ENCODE measurements around the gene ZNF398.

The ZNF398 gene

DNA sequence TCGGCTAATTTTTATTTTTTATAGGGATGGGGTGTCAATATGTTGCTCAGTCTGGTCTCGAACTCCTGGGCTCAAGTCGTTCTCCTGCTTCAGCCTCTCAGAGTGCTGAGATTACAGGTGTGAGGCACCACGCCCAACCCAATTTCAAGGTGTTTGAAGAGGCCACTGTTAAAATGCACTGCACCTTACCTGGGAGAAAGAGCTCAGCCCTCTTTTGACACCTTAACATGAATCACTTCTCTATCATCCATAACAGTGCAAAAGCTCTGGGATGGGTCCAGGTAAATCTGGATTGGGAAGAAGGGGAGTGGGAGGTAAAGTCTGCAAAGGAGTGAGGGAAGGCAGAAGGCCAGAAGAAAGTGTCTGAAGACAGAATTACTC, 47.5 kb downstream of the ZNF398 start:
- no peak for TF ChIP-seq EZH2phosphoT487 (conservative IDR thresholded peaks at IDR 0.05; ENCODE audit: low read length)
- TF ChIP-seq, protein P1, sequence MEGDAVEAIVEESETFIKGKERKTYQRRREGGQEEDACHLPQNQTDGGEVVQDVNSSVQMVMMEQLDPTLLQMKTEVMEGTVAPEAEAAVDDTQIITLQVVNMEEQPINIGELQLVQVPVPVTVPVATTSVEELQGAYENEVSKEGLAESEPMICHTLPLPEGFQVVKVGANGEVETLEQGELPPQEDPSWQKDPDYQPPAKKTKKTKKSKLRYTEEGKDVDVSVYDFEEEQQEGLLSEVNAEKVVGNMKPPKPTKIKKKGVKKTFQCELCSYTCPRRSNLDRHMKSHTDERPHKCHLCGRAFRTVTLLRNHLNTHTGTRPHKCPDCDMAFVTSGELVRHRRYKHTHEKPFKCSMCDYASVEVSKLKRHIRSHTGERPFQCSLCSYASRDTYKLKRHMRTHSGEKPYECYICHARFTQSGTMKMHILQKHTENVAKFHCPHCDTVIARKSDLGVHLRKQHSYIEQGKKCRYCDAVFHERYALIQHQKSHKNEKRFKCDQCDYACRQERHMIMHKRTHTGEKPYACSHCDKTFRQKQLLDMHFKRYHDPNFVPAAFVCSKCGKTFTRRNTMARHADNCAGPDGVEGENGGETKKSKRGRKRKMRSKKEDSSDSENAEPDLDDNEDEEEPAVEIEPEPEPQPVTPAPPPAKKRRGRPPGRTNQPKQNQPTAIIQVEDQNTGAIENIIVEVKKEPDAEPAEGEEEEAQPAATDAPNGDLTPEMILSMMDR (IDR thresholded peaks at IDR 0.05; ENCODE audit: insufficient read depth, low read length, poor library complexity, severe bottlenecking): no peak
- Histone ChIP-seq H2AFZ (ENCODE audit: low read depth, low read length, severe bottlenecking) (peak overlapping the region; percentile 97), H3K36me3 (ENCODE audit: low read length) (no peaks in the 10 kb centered on the region), H3K9me3 (ENCODE audit: insufficient read depth, low read length) (no peaks in the 10 kb centered on the region), H4K20me1 (ENCODE audit: low read depth, low read length) (no peaks in the 10 kb centered on the region), H3K4me3 (ENCODE audit: insufficient read depth, low read length, poor library complexity, severe bottlenecking) (peak overlapping the region; percentile 87), H3K79me2 (ENCODE audit: insufficient read depth, low read length) (peaks cover 21% of the 10 kb centered on the region; the same call in 1 of the 2 replicates), H3K27me3 (ENCODE audit: low read length) (no peaks in the 10 kb centered on the region), H3K4me2 (ENCODE audit: low read depth, low read length, poor library complexity, severe bottlenecking) (peak overlapping the region; percentile 70), H3K27ac (ENCODE audit: low read depth, low read length) (no peak overlapping the region), H3K9ac (ENCODE audit: low read length) (peak overlapping the region; percentile 74), H3K9me2 (replicated peaks; ENCODE audit: insufficient read depth, low read length) (no peaks in the 10 kb centered on the region), H3F3A (ENCODE audit: insufficient read depth) (peaks cover 8% of the 10 kb centered on the region; the same call in 1 of the 2 replicates)

DNA sequence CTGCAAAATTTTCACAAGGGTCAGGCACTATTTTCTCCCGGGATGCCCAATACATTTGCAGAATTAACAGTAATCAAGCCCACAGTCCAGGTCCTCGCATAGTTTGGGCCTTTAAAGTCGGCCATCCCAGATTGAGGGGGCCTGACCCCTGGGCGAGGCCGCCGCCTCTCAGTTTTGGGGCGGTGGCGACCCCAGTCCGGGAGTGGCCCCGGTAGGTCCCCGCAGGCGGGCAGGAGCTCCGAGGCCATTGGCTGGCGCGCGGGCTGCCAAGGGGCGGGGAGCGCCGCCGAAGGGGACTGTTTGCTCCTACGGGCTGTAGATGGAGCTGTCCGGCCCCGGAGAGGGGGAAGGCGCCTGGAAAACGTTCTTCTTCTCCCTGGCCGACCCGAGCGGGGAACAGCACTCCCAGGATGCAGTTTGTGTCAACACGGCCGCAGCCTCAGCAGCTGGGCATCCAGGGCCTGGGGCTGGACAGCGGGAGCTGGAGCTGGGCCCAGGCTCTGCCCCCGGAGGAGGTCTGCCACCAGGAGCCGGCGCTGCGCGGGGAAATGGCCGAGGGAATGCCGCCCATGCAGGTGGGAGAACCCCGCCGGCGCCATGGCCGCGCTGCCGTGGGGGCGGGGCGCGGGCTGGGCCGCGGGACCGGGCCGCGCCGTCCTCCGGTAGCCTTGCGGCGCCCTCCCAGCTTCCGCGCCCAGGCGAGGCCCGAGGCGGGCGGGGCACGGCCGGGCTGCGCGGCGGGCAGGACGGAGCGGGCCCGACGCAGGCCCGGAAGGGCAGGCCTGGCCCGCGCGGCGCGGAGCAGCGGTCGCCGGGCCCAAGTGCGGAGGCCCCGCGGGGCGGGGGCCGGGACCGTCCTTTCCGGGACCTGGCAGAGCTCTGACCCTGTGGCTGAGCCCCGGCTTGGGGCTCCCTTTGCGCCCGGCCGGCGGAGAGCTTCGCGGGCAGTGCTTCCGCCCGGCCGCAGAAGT, 48.2 kb downstream of the ZNF398 start, which contains the start of gene ZNF282:
ZNF282 (plus strand) TSS at position 367 of the 971 bp plus-strand sequence; CDS start at position 411, 44 bp downstream.
- Histone ChIP-seq H3F3A (ENCODE audit: insufficient read depth) (peaks cover 8% of the 10 kb centered on the region; the same call in 1 of the 2 replicates), H3K9ac (ENCODE audit: low read length) (peak within 1 kb of the TSS; percentile 74)

GRCh38 chr7:149196151-149196704, 49.0 kb downstream of the ZNF398 start:
- H3F3A ChIP-seq (ENCODE audit: insufficient read depth): peaks cover 8% of the 10 kb centered on the region; the same call in 1 of the 2 replicates
- no peaks in the 10 kb centered on the region for H3K9me2 ChIP-seq (replicated peaks; ENCODE audit: insufficient read depth, low read length)
- H3K36me3 ChIP-seq (ENCODE audit: low read length): 0 out of 2 replicates have a peak, but pooled peaks cover 3% of the 10 kb centered on the region
- no peak for TF ChIP-seq EZH2phosphoT487 (conservative IDR thresholded peaks at IDR 0.05; ENCODE audit: low read length)
- TF ChIP-seq, protein P1 (IDR thresholded peaks at IDR 0.05; ENCODE audit: insufficient read depth, low read length, poor library complexity, severe bottlenecking): no peak
- peak overlapping the region; percentile 87 for H3K4me3 ChIP-seq (ENCODE audit: insufficient read depth, low read length, poor library complexity, severe bottlenecking)
- H3K79me2 ChIP-seq (ENCODE audit: insufficient read depth, low read length): peaks cover 21% of the 10 kb centered on the region; the same call in 1 of the 2 replicates
- no peaks in the 10 kb centered on the region for H3K27me3 ChIP-seq (ENCODE audit: low read length)
- peak overlapping the region; percentile 24 for H2AFZ ChIP-seq (ENCODE audit: low read depth, low read length, severe bottlenecking)
- no peaks in the 10 kb centered on the region for H3K9me3 ChIP-seq (ENCODE audit: insufficient read depth, low read length)
- H3K4me2 ChIP-seq (ENCODE audit: low read depth, low read length, poor library complexity, severe bottlenecking): peak overlapping the region; percentile 84
- peak overlapping the region; percentile 74 for H3K9ac ChIP-seq (ENCODE audit: low read length)
- H4K20me1 ChIP-seq (ENCODE audit: low read depth, low read length): no peaks in the 10 kb centered on the region
- peak overlapping the region; percentile 55 for H3K27ac ChIP-seq (ENCODE audit: low read depth, low read length)

More for the DNA sequence above, 48.2 kb downstream of the ZNF398 start, which contains the start of gene ZNF282:
- Histone ChIP-seq H2AFZ (ENCODE audit: low read depth, low read length, severe bottlenecking) (peak within 1 kb of the TSS; percentile 97), H4K20me1 (ENCODE audit: low read depth, low read length) (no peaks in the 10 kb centered on the region), H3K4me2 (ENCODE audit: low read depth, low read length, poor library complexity, severe bottlenecking) (peak within 1 kb of the TSS; percentile 84), H3K9me3 (ENCODE audit: insufficient read depth, low read length) (no peaks in the 10 kb centered on the region), H3K4me3 (ENCODE audit: insufficient read depth, low read length, poor library complexity, severe bottlenecking) (peak within 1 kb of the TSS; percentile 87), H3K9me2 (replicated peaks; ENCODE audit: insufficient read depth, low read length) (no peaks in the 10 kb centered on the region), H3K27ac (ENCODE audit: low read depth, low read length) (peak within 1 kb of the TSS; percentile 62), H3K36me3 (ENCODE audit: low read length) (0 out of 2 replicates have a peak, but pooled peaks cover 3% of the 10 kb centered on the region), H3K27me3 (ENCODE audit: low read length) (no peaks in the 10 kb centered on the region), H3K79me2 (ENCODE audit: insufficient read depth, low read length) (peaks cover 21% of the 10 kb centered on the region; the same call in 1 of the 2 replicates)
- TF ChIP-seq, protein P1 (IDR thresholded peaks at IDR 0.05; ENCODE audit: insufficient read depth, low read length, poor library complexity, severe bottlenecking): peak; percentile 63
- no peak for TF ChIP-seq EZH2phosphoT487 (conservative IDR thresholded peaks at IDR 0.05; ENCODE audit: low read length)

Measured in SU-DHL-6 (cell line).